DMS 273 (cell line): ENCODE measurements around the gene OR2D3.
A peak's percentile ranks its signal among the peaks of the same experiment; 100 is the strongest.
"Not testable (repeated sequence)": the region's sequence is repeated elsewhere in the genome, so short reads cannot be mapped to it uniquely, and the experiment has no call there.

Source experiments
- DNase-seq: peaks from one replicate; lab custom pipeline; 2025; ENCODE audit not compliant: unreplicated experiment; lab: John Stamatoyannopoulos, UW

Gene OR2D3

GRCh38 chr11:6920702-6921101 lies at the start of gene OR2D3:
Gene OR2D3 (plus strand): TSS chr11:6921002. CDS start chr11:6921002, 0 bp downstream.
- DNase-seq = no peak

DNA sequence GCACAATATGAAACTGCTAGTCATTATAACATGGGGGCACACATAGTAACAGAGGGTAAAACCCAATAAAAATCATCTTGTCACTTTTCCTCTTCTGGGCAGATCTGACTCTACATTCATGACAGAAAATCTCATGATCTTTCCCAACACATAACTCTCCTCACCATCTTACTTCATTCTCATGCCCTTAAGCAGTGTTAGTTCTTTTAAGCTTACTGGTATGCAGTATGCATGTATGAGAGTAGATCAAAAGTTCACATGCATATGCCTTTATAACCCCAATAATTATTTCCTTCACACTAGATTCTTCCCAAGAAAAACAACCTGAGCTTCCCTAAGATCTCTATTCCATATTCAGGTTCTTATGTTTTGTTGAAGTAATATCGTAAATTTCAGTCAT lies 49.5 kb upstream of the OR2D3 start:
- DNase-seq = no peak

GRCh38 chr11:6875761-6876160 lies 45.0 kb upstream of the OR2D3 start:
- DNase-seq = no peak

- DNase-seq = no peak
These were observed 44.5 kb upstream of the OR2D3 start, which contains the start of gene OR10A4 for GRCh38 chr11:6876325-6876724. Gene OR10A4 (plus strand): TSS chr11:6876625. CDS start chr11:6876648, 23 bp downstream.

DNA sequence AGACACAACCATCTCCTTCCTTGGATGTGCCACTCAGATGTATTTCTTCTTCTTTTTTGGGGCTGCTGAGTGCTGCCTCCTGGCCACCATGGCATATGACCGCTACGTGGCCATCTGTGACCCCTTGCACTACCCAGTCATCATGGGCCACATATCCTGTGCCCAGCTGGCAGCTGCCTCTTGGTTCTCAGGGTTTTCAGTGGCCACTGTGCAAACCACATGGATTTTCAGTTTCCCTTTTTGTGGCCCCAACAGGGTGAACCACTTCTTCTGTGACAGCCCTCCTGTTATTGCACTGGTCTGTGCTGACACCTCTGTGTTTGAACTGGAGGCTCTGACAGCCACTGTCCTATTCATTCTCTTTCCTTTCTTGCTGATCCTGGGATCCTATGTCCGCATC lies 43.9 kb upstream of the OR2D3 start:
- no peak for DNase-seq

DNA sequence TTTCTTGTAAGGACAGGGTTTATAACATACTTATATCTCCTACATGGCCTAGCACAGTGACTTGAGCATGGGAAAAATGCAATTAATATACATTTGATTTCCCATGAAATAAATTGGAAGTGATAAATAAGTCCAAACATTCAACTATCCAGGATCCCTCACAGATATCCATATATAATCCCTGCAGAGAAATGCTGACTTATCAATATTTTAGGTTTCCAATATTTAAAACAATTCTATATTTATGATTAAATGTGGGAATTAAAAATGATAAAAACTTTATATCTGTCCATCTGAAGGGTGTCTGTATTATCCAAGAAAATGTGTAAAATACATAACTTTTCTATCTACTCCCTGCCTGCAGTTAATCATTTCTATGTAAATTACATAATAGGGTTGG lies 38.1 kb upstream of the OR2D3 start:
- no peak for DNase-seq

- not testable (repeated sequence) for DNase-seq
These were observed 33.1 kb upstream of the OR2D3 start for GRCh38 chr11:6887711-6888110.

DNA sequence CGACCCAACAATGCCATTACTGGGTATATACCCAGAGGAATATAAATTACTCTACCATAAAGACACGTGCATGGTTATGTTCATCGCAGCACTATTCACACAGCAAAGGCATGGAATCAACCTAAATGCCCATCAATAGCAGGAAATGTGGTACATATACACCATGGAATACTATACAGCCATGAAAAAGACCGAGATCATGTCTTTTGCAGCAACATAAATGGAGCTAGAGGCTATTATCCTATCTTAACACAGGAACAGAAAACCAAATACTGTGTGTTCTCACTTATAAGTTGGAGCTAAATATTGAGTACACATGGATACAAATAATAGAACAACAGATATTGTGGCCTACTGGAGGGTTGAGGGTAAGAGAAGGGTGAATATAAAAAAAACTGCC lies 32.0 kb upstream of the OR2D3 start:
- DNase-seq = no peak

DNA sequence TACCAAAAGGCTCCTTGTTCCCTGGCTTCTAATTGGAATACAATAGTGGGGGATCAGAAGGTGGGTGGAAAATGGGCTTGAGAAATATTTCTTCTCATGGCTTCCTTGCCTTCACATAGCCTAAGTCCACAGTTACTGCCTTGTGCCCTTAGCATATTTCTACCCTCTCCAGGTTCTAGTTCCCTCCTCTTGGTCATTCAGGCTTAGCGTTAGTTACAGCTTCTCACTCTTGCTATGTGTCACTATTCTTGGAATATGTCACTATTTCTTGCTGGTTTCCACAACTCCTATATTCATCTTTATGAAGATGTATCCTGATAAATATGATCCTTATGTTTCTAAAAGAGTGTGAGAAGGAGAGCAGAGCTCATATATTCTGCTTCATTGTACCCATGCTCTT lies 31.0 kb upstream of the OR2D3 start:
- DNase-seq = no peak

DNA sequence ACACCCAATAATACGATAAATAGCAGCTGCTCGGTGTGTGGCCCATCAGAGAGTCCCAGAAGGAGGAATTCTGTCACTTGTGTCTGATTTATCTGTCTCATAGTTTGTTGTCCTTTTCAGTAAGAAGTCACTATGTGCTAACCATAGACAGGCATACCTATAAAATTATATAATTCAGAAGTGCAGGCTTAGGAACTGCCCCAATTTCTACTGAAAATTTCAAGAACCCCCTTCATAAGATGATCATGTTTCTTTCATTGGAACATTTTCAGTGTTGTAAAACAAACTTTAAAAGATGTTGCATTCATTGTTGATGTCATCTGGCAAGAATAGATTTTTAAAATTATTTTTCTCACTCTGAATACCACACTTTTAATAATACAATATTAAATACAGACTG lies 28.4 kb upstream of the OR2D3 start, which contains the start of gene OR2D2:
TSS of gene OR2D2 (minus strand) at position 101 of the 400 bp plus-strand sequence. CDS start at position 101, 0 bp downstream.
- DNase-seq = no peak

DNA sequence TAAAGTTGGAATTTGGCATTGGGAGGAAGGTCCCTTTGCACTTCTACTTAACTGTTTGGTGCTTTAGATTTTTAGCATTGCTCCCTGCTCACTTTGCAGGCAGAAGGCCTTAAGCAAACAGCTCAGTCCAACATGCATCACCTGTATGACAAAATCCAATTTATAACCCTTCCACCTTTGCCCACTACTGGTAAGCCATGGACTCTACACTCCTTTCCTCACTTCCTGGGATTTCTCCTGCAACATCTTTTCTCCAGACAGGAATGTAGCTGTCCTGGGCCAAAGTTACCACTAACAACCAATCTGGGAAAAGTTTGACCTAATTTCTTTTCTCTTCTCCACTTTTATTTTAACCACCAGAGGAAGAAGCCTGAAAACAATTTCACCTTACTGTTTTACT lies 26.7 kb upstream of the OR2D3 start:
- DNase-seq = no peak

GRCh38 chr11:6895010-6895409 lies 25.8 kb upstream of the OR2D3 start:
- DNase-seq = no peak

DNA sequence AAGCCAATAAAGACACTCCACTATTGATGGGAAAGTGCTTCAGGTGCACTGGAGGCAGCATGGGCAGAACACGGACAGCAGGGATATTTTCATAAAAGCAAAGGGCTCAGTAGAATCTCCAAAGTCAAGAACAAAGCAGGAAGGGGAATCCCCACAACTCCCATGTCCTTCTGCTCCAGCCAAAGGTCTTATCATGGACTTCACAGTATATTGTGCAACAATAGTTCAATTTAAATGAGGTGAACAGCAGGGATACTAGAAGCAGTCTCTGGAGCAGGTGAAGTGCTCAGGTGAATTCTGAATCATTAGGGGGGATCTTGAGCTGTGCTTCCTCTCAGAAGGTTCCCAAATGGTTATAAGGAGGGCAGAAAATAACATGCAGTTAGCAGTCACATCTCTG lies 21.9 kb upstream of the OR2D3 start:
- no peak for DNase-seq

DNA sequence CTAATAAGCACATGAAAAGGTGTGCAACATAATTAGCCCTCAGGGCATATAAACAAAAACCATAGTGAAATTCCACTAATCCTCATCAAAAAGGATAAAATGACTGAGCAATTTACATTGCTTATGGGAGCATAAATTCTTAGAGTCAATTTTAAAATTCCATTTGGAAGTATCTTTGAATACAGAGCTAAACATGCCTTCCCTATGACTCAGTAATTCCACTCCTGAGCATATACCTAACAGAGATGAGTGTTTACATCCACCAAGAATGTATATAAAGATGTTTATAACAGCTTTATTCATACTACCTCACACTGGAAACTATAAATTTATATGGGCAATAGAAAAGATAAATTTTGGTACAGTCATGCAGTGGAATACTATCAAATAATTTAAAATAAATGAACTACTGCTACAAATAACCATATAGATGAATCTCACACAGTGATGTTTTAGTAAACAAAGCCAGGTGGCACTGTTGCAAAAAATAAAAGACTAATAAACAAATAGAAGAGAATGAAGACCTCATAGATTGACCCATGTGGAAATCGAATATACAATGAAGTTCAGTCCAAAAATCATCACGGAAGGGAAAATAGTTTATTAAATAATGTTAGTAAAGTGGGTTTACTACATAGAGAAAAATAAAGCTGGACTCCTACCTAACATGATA lies 20.3 kb upstream of the OR2D3 start:
- DNase-seq = no peak

DNA sequence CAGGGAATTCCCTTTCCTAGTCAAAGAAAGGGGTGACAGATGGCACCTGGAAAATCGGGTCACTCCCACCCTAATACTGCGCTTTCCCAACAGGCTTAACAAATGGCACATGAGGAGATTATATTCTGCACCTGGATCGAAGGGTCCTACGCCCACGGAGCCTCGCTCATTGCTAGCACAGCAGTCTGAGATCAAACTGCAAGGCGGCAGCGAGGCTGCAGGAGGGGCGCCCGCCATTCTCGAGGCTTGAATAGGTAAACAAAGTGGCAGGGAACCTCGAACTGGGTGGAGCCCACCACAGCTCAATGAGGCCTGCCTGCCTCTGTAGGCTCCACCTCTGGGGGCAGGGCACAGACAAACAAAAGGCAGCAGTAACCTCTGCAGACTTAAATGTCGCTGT lies 16.0 kb upstream of the OR2D3 start:
- DNase-seq = not testable (repeated sequence)

- no peak for DNase-seq
These were observed 9.4 kb upstream of the OR2D3 start for GRCh38 chr11:6911378-6911777.

DNA sequence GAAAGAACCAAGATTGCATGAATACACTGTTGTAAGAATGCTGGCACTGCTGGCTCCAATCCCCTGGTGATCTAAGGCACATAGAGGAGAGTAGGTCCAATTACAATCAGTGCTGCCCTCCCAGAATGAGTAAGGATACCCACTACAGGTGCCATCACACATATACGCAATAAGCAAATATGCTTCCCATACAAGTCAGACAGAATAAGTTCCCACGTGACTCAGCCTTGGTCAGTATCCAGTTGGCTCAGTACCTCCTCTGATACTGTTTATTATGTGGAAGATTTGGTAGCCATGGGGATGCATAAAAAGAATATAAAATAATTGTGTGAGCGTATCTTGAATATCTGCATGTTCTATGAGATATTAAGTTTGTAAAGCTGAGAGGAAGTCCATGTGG lies 8.9 kb upstream of the OR2D3 start:
- no peak for DNase-seq

DNA sequence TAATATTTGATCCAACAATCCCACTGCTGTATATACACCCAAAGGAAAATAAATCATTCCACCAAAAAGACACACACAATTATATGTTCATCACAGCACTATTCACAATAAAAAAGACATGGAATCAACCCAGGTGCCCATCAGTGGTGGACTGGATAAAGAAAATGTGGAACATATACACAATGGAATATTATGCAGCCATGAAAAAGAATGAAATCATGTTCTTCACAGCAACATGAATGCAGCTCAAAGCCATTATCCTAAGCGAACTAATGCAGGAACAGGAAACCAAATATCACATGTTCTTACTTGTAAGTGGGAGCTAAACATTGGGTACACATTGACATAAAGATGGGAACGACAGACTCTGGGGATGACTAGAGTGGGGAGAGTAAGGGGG lies 1.1 kb upstream of the OR2D3 start:
- no peak for DNase-seq

DNA sequence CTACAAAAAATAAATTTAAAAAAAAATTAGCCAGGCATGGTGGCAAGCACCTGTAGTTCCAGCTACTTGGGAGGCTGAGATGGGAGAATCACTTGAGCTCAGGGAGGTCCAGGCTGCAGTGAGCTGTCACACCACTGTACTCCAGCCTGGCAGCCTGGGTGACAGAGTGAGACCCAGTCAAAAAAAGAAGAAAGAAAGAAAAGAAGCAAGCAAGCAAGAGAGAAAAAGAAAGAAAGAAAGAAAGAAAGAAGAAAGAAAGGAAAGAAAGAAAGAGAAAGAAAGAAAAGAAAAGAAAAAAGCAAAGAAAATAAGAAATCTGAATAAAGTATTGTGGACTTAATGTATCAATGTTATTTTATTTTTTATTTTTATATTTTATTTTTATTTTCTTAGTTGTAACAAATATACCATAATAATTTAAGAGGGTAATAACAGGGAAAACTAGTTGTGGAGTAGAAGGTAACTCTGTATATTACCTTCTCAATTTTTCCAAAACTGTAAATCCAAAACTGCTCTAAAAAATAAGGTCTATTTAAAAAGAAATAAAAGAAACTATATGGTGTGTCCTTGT lies 4.3 kb downstream of the OR2D3 start:
- DNase-seq = no peak

DNA sequence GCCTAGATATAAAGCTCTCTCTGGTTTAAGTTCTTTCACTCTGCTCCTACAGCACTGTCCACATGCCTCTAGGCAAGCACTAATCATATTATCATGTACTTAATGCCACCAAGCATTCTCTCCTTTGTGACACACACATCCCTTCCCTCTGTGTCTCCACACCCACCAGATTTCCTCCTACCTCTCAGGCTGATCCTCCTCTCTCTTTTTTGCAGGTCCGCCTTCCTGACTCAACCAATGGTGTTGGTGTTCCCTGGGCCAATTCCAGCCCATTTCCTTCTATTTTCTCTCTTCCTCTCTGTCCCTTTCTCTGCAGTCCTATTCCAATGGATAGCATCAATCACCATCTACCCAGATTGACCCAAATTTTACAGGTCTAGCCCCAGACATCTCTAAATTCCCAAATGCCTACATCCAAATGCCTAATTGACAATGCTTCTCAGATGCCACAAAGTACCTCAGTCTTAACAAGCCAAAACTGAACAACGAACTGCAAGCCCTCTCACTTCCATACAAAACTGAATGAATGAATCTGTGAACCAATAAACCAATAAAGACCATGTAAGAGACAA lies 4.9 kb downstream of the OR2D3 start:
- no peak for DNase-seq

DNA sequence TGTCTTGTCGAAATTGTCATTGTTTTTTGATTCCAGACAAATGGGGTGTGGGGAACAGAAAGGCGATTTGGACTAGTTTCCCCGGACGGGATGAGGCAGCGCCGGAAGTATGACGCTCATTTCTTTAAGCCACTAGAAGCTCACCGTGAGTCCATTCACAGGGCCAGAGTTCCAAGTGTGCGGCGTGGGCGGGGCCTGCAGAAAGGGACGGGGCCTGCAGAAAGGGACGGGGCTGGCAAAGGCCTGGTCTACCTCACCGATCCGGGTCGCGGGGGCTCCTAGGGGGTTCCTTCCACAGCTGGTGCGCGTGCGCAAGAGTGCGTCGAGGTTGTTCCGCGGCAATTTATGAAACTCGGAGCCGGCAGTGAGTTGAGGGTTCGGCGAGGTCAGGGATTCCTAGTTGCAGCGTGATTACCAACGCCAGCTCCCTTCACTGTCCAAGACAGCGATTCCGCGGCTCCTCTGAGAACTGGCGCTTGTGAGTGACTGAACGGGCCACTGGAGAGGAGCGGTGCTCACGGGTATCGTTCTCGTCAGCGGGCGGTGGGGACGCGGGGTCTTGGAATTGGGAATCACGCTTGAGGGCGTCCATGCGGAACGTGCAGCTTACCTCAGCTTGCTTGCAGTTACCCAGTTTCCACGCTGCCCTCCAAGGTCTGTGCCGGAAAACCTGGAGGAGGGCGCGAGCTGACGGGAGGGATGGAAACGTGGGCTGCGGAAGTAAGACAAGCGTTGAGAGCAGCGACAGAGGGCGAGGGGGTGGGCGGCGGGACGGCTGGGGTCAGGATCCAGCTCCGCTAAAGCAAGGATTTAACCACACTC lies 5.6 kb downstream of the OR2D3 start, which contains the start of gene ZNF215:
TSS of gene ZNF215 (plus strand) at position 219 of the 822 bp plus-strand sequence. CDS start 5,847 bp downstream, outside the sequence.
- DNase-seq = peak; percentile 15
